GM19324 (cell line): ENCODE results near the gene SPTBN2.

ENCODE experiments used
- ATAC-seq: cut with Tn5 transposase; IDR thresholded peaks from one replicate; pipeline ENCODE4 v1.9.1; 2021; ENCODE audit warnings: mild to moderate bottlenecking, moderate library complexity; ENCODE audit not compliant: unreplicated experiment, low FRiP score

SPTBN2 gene

DNA sequence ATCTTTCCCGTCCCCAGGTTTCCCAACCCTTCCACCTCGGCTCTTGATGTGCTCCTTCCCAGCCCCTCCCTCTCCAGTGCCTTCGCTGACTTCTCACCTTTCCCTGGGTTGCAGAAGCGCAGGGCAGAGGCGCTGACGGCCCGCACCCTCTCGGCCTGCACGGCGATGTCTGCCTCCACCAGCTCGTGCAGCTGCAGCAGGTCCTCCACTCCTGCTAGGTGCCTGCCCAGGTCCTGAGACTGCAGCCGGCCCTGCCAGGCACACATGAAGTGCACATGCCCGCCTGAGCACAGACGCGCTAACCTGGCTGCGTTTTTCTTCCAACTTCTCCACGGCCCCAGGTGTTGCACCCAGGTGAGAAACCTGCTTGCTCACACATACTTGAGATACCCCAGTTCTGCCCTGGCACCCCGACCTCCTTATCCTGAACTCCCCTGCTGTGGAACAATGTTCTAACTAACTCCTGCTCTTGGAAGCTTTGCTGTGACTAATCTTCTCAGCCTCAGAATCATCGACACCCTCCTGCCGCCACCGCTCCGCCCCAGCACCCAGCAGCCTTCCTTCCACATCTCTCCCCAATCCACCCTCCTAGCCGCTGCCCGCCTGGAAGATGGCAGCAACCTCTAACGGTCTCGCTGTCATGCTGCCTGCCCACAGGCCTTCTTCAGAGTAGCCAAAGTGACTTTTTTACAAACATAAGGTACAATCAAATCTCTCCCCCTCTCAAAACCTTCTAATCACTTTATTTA, 23.3 kb downstream of the SPTBN2 start:
- no peak for ATAC-seq

DNA sequence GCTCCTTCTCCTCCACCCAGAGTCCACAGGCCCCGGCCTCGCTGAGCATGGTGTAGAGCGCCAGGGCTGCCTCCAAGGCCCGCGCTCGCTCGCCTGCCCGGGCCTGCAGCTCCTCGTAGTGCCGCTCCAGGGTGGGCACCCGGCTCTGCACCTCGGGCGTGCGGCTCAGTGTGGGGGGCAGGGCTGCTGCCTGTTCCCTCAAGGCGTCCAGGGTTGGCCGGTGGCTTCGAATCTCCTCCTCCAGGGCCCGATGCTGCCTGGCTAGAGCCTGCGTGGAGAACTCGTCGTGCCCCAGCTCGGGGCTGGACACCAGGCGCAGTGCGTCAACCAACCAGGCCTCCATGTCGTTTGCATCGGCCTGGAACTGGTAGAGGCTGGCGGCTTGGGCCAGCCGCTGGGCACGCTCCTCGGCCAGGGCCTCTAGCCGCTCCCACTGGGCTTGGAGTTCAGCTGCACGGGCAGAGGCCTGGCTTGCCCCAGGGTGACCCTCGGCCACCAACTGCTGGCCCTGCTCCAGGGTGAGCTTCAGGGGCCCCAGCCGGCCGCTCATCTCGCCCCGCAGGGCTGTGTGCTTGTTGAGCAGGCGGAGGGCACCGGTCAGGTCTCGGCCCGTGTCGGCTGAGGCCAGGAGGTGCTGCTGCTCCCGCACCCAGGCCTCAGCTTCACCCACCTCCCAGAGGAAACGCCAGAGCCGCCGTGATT, 24.2 kb downstream of the SPTBN2 start:
- ATAC-seq: no peak

DNA sequence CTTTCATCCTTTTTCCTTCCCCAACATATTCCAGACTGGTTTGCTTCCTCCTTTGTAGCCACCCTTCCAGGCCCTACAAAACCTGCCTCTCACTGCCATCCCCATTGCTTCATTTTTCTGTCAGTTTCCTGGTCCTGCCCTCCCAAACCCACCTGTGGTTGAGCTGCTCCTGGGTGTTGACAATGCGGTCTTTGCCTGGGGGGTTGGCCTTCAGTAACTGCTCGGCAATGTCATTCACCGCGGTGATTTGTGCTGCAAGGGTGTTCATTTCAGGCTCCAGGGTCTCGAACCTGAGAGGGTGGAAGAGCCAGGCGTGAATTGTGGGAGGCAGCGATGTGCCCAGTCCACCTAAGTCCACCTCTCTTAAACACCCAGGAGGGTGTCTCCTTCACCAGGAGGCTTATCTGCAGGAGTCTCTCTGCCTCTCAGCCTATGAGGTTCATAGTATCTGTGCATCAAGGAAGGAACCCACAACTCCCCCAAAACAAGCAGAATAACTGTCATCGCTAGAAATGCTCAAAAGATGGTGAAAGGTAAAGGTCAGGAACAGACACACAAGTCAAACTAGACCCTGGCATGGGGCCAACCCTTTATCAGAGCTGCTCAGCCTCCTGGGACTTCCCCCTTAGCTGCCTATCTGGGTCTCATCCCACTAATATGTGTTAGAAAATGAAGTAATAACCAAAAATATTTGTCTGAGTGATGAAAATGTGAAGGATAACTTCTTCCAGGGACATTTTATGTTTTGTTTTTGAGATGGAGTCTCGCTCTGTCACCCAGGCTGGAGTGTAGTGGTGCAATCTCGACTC, 27.4 kb downstream of the SPTBN2 start:
- no peak for ATAC-seq

DNA sequence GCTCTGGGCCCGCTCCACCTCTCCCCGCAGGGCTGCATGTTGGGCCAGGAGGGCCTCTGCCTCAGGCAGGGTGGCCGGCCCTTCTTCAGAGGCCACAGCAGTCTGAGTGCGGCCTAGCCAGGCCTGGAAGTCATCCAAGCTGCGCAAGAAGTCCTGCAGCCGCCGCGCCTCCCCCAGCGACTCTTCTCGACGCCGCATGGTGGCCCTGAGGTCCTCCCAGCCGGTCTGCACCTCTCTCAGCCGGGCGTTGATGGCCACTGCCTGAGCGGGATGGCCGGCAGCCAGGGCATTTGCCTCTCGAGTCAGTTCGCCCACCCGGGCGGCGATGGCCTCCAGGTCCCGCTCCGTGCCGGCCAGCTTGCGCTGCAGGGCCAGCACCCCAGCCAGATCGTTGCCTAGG, 28.3 kb downstream of the SPTBN2 start:
- ATAC-seq: no peak

DNA sequence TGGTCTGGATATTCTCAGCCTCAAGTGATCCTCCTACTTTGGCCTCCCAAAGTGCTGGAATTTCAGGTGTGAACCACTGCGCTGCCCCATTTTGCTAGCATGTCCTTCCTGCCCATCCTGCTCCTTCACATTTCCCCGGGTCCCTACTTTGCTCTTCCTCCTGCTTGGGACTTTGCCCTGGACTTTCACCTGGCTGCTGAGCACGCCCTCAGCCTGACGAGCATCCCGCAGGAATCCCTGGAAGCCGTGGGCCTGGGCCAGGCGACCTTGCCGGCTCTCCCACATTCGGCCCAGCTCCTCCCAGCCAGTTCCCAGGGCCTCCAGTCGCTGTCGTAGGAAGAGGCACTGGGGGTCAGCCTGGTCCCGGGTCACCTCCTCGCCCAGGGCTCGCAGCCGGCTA, 28.7 kb downstream of the SPTBN2 start:
- no peak for ATAC-seq

DNA sequence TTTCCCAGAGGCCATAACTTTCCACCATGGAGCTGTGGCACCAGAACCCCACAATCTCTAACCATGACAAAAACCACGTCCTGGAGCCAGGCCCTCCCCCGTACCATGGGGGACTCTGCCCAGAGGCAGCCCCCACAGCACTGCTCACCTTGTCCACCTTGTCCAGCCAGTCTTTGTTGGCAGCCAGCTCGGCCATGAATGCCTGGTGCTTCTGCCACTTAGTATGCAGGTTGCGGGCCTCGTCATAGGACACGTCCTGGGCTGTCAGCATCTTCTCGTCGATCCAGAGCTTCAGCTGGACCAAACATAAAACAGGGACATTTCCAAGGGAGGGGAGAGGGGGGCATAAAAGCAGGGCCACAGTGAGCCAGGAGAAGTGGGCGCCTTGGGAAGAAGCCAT, 30.5 kb downstream of the SPTBN2 start:
- ATAC-seq: no peak

DNA sequence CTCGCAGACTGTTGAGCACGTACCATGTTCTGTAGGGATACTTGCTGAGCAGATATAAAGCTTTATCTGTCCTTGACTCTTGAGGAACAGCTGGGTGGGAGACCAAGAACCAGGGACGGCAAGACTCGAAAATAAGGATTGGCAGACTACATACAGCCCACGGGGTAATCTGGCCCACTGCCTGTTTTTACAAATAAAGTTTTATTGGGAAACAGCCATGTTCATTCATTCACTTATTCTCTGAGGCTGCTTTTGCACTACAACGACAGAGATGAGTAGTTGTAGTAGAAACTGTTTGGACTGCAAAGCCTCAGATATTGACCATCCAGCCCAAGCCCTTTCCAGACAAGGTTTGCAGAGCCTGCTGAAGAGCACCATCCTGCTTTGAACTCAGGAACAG, 31.0 kb downstream of the SPTBN2 start:
- ATAC-seq: no peak

DNA sequence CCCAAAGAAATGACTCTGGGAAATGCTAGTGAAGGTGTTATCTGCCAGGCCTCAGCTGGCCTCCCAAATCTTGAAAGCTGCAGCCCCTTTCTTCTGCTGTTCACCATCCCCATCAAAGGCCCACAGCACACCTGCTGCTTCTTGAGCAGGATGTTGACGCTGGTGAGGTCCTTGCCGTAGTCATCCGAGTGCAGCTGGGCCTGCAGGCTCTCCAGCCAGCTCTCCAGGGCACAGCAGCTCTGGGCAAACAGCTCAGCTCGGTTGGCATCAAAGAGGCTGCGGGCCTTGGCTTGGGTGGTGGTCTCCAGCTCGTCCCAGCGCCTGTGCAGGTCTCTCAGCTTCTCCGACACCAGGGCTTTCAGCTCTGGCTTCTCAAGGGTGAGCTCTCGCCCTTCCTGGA, 32.9 kb downstream of the SPTBN2 start:
- no peak for ATAC-seq

DNA sequence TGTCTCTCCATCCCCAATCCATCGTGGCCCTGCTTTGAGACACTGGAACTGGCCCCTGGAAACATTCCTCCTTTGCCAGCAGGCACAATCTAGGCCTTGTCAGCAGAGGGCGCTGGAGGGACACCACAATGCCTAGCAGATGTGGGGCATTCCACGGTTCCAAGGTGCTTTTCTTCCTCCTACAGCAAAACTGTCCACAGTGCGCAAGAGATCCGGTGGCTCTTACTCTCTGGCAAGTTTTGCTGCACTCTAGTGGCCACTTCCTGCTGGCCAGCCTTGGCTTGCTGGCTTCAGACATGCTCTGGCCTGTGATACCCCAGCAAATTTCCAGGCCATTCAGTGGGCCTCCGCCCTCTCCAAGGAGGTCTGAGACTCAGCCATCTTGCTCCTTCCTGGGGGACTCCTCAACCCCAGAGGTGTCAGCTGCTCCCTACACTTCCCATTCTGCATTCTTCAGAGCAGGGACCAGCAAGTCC, 34.2 kb downstream of the SPTBN2 start:
- ATAC-seq: no peak

DNA sequence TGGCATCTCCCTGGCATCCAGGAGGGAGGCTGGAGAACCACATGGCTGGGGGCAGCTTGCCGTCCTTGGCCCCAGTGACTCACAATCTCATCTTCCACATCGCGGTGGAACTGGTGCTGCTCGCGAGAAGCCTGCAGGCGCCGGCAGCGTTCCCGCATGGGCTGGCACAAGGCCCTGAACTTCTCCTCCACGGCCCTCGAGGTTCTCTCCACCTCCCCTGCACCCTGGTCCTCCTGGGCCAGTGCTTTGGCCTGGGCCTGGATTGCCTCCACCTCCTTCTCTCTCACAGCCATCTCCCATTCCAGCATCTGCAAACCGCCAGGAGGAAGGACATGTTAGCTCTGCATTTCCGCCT, 35.0 kb downstream of the SPTBN2 start:
- ATAC-seq: no peak

DNA sequence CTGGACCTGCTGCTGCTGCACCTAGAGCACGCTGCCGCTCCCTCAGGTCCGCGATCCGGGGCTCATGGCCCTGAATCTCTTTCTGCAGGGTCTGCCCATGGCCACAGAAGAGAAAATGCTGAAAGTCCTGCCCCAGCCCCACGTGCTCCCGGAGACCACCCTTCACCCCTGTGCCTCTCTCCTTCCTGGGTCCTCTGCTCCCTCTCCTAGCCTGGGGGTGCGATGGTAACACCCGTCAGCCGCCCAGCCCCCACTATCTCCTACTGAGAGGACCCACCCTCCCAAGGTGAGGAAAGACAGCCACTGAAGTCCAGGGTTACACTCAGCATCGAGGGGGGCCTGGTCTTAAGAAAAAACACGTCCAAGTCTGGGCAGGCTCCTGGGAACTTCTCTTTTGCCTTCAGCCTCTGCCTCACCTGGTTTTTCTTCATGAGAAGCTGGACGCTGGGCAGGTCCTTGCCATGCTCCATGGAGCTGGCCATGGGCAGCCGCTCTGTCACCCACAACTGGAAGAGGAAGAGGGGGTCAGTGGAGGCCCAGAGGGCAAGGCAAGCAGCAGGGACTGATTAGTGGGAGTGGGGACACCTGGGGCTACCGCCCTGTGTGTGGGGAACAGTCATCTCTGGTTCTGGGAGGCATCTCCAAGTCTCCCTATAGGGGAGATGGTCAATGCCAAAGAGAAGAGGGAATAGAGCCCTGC, 35.5 kb downstream of the SPTBN2 start:
- ATAC-seq: no peak

DNA sequence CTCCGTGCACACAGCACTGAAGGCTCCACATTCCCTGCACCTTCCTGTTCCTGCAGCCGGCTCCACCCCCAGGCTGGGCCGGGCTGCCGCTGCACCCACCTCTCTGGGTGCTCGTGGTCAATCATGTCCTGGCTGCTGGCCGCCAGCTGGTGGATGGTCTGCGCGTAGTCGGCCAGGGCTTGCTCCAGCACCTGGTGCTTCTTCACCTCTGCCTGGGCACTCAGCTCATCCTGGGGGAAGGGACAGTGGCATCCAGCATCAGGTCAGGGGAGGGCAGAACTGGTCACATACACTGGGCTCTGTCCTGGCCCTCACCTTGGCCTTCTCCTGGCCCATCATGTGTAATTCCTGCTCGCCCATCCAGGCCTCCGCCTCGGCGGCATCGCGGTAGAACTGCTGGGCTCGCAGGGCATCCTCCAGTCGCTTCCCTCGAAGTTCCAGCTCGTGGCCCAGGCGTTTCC, 36.1 kb downstream of the SPTBN2 start:
- ATAC-seq: no peak

DNA sequence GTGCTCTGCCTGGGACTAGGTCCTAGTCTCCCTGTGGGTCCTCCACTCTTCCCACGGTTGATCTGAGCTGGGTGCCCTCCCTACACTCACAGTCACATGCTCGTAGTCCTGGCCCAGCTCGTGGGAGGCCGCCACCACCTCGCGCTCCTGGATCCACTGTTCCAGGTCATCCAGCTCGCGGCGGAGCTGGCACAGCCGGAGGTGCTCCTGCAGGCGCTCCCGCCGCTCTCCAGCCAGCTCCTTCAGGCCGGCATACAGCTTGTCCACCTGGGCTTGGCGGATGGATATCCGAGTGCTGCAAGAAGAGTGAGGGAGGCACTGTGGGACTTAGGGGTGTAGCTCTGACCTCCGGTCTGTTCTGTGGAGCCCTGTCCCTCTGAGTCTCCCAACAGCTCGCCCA, 36.6 kb downstream of the SPTBN2 start:
- no peak for ATAC-seq

DNA sequence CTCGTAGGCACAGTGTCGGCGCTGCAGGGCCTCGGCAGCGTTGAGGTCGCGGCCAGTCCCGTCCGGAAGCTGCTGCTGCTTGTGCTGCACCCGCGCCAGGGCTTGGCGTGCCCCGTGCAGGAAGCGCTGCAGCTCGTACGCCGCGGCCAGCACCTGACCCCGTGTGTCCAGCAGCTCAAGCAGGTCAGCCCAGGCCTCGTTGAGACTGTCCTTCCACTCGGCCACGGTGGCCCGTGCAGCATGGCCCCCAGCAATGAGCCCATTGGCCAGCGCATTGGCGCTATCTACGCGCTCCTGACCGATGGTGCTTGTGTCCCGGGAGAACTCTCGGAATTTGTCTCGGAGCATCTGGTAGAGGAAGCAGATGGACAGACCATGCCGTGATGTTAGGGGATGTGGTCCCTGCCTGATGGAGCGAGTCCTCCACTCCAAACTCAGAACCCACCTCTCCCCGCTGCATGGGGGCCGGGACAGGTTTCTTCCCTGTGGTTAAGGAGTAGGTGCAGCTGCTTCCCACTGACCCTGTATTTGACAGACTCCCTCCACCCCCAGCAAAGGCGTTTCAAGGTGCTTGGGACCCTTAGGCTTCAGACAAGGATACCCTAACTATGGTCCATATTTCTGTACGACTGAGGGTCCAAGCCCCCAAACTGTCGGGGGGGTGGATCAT, 37.6 kb downstream of the SPTBN2 start:
- no peak for ATAC-seq

DNA sequence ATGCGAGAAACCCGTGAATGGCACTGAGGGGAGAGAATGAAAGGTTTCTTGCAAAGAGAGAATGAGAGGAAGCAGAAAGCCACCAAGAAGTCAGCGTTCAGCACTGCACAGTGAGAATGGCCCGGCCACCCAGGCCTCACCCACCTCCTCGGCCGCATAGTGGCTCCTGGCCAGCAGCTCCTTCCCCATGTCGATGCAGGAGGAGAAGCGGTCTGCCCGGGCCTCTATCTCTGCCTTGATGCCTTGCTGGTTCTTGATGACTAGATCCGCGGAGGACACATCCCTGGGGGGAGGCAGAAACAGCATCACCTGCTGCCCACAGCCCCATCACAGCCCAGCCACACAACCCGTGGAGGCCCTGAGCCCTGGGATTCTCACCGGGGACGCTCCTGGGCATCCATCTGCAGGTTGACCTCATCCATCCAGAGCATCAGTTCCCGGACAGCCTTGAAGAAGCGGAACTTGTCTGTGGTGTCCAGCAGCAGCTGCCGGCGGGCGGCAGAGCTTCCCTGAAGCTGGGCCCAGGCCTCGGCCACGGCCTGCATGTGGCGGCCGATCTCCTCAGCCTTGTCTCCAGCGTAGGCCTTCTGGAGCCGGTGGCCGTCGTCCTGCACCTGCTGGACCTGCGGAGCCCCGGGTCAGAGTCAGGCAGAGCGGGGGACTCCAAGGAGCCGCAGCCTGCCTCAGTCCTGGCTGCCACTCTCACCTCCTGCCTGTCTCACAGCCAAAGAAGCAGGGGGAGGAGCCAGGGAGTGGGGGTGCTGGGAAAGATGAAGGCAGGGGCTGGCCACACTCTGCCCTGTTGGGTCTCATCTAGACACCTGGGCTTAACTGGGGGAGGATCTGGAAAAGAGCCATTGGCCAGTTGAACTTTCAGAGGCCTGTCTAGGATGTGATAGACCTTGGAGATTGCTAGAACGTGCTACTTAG, 39.1 kb downstream of the SPTBN2 start:
- ATAC-seq: no peak

DNA sequence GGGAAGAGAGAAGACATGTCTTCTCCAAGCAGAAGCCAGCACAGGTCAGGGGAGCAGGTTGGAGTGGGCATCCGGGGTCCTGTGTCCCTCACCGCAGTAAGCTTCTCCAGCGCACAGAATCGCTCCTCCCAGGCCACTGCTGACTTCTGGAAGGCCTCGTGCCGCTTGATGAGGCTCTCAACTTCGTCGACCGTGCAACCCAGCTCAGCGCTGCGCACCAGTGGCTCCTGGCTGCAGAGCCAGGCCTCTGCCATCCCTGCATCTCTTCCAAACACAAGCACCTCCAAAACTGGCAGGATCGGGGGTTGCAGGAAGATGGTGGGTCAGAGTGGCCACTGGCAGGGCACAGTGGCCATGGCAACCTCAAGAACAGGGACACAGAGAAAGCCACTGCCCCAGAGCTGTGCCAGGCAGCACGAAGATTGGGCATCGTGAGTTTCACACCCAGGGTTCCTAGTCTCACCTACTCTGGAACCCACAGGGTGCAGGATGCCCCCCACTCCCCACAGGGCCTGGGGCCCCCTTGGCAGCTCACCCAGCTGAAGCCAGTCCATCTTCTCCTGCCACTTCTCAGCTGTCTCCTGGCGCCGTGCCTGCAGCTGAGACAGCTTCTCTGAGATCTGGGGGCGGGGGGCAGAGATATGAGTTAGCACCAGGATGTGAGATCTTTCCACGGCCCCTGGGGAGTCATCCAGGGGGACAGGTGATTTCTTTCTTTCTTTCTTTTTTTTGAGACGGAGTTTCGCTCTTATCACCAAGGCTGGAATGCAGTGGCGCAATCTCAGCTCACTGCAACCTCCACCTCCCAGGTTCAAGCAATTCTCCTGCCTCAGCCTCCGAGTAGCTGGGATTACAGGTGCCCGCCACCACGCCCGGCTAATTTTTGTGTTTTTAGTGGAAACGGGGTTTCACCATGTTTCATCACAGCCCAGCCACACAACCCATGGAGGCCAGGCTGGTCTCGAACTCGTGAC, 40.2 kb downstream of the SPTBN2 start:
- no peak for ATAC-seq

DNA sequence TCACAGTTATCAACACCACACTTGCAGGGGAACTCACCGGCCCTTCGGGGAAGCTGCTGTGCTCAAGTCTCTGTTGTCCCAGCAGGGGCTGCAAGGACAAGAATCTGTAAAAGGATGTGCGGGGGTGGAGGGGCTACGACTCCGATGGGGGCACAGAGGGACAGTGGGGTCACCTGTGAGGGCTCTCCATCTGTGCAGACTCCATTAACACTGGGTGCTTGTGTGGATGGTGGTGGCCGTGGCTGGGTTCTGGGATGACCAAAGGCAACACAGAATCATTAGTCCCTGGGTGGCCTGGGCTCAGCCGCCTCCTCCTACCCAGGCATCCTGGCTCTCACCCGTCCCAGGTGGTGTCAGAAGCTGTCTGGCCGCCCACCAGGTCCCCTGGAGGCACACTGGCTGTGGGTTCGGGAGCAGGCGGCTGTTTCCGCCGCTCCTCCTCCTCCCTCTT, 41.2 kb downstream of the SPTBN2 start:
- no peak for ATAC-seq
